ENCODE measurements around the gene VAMP1.

- TF ChIP-seq EZH2 (IDR thresholded peaks at IDR 0.05; ENCODE audit: borderline replicate concordance, control insufficient read depth, low read depth, low read length) (no peak), CHD2 (IDR thresholded peaks at IDR 0.05; ENCODE audit: borderline replicate concordance, low read depth, low read length) (peak; percentile 73; the same call in 1 of the 2 replicates), MTA3 (IDR thresholded peaks at IDR 0.05; ENCODE audit: borderline replicate concordance, low read length) (no peak), PBX3 (IDR thresholded peaks at IDR 0.05; ENCODE audit: insufficient replicate concordance, low read depth, low read length) (no peak), TAF1 (IDR thresholded peaks at IDR 0.05; ENCODE audit: borderline replicate concordance, low read depth, low read length) (no peak), CTCF (IDR thresholded peaks at IDR 0.05 in 2 of 3, conservative IDR thresholded peaks at IDR 0.05 in 1 of 3; ENCODE audit: control insufficient read depth in 2 of 3, extremely low read depth in 1 of 3, insufficient read depth in 1 of 3, low read depth in 3 of 3, low read length in 3 of 3) (no peak), RB1 (IDR thresholded peaks at IDR 0.05; ENCODE audit: borderline replicate concordance) (no peak), POLR2A (IDR thresholded peaks at IDR 0.05; ENCODE audit: low read depth, low read length) (no peak; the same call in 1 of the 2 replicates), ESRRA (IDR thresholded peaks at IDR 0.05; ENCODE audit: low read length) (no peak), SIN3A (IDR thresholded peaks at IDR 0.05; ENCODE audit: low read depth, low read length) (no peak; the same call in 1 of the 2 replicates), ELK1 (IDR thresholded peaks at IDR 0.05; ENCODE audit: low read depth, low read length) (no peak), FOXM1 (IDR thresholded peaks at IDR 0.05; ENCODE audit: low read depth, low read length) (no peak), RCOR1 (conservative IDR thresholded peaks at IDR 0.05; ENCODE audit: low read depth, low read length) (no peak)
Observed at GRCh38 chr12:6450869-6451347, 19.6 kb downstream of the VAMP1 start.
